Middle frontal gyrus (tissue), 1 donor: ENCODE measurements around the gene PRDM2.

Experiments
- DNase-seq: peaks from one replicate; pipeline ENCODE4 v3.0.0-alpha.2; 2015; ENCODE audit warnings: low spot score; ENCODE audit errors: extremely low spot score

PRDM2 gene

DNA sequence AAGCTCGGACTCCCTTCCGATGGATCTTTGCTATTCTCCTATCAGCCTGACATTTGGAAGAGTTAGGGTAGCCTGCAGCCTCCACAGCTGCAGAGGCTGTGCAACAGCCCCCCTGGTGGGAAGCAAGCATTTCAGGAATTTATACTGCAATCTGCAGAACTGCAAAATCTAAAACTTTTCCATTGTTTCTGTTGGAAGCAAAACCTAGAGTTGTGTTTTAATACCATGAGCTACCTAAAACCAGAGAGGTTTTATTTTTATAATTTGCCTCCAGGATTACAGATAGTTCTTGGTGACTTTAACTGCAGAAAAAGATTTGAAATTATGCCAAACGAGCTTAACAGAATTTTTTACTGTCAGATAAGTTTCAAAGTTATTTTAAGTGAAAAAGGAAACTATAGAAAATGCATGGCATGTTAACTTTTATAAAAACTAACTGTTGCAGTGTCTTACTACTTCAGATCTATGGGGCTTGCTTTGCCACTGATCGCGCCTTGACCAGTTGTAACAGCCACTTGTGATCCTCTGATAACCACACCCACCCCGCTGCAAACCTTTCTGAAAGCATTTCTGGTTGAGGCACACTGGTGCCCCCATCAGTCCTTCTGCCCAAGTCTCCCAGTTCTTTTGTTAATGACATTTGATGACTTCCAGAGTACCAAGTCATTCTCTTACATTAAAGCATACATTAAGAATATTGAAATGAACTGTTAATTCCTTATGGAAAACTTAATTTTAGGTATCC, 64.8 kb downstream of the PRDM2 start:
- DNase-seq, result no peak

- no peak for DNase-seq
Observed at GRCh38 chr1:13766592-13767564, 66.9 kb downstream of the PRDM2 start.

GRCh38 chr1:13769212-13769611, 69.2 kb downstream of the PRDM2 start:
- DNase-seq, result no peak

- no peak for DNase-seq
Observed at GRCh38 chr1:13769830-13770229, 69.8 kb downstream of the PRDM2 start.

- DNase-seq, result no peak
Observed at GRCh38 chr1:13770743-13771142, 70.8 kb downstream of the PRDM2 start.

DNA sequence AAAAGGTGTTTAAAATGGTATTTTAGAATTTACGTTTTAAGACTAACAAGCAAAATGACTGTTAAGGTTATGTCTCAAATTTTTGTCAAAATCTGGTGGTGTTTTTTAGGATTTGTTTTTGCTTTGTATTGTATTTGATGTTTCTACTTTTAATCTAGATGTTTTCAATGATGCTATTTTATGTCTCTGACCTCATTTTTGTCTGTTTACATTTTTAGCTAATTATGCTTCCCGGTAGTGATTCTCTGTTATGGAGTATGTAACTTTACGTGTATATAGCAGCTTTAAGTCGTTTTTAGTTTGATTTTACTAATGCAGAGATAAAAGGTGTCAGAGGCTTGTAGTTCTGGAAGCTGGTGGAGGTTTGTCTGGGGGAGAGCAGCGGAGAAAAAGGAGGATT, 71.8 kb downstream of the PRDM2 start:
- no peak for DNase-seq

DNA sequence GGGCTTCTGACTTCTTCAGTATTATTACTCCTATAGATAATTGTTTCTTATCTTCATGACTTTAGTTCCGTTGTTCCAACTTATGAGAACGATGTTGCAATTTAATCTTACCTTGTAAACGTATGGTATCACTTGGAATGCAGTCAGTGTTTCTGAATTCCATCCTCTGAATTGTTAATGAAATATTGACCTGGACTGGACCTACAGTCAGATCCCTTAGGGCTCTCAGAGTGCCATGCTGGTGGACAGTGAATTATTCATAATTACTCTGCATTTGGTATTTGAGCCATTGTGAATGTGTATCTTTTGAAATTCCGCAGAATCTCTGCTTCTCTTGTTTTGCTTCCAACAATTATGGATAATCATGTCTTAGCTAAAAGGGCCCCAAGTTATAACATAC, 72.3 kb downstream of the PRDM2 start:
- no peak for DNase-seq

- DNase-seq, result no peak
Observed at GRCh38 chr1:13774121-13774520, 74.1 kb downstream of the PRDM2 start.

GRCh38 chr1:13775459-13775858, 75.5 kb downstream of the PRDM2 start:
- no peak for DNase-seq

DNA sequence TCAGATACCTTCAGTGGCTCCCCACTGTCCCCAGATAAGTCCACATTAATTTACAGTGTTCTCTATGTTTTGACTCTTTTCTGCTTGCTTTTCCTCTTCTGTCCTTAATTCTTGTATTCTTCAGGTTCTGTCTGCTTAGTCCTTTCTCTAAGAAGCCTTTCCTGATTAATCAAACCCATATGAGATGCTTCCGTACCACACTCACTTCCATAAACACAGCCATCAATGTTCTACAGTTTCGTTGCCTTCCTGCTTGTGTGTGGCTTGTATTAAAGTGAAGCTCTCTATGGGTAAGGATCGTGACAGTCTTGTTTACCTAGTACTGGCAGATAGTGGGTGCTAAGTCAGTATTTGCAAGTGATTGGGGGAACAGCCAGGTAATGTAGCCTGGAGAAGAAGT, 75.9 kb downstream of the PRDM2 start:
- DNase-seq, result no peak

GRCh38 chr1:13778431-13778830, 78.4 kb downstream of the PRDM2 start:
- DNase-seq, result no peak

DNA sequence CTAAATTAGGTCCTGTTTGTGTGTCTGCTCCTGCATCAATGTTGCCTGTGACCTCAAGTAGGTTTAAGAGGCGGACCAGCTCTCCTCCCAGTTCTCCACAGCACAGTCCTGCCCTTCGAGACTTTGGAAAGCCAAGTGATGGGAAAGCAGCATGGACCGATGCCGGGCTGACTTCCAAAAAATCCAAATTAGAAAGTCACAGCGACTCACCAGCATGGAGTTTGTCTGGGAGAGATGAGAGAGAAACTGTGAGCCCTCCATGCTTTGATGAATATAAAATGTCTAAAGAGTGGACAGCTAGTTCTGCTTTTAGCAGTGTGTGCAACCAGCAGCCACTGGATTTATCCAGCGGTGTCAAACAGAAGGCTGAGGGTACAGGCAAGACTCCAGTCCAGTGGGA, 79.9 kb downstream of the PRDM2 start:
- no peak for DNase-seq

GRCh38 chr1:13780780-13781179, 80.8 kb downstream of the PRDM2 start:
- no peak for DNase-seq

GRCh38 chr1:13781228-13781627, 81.2 kb downstream of the PRDM2 start:
- DNase-seq, result no peak

DNA sequence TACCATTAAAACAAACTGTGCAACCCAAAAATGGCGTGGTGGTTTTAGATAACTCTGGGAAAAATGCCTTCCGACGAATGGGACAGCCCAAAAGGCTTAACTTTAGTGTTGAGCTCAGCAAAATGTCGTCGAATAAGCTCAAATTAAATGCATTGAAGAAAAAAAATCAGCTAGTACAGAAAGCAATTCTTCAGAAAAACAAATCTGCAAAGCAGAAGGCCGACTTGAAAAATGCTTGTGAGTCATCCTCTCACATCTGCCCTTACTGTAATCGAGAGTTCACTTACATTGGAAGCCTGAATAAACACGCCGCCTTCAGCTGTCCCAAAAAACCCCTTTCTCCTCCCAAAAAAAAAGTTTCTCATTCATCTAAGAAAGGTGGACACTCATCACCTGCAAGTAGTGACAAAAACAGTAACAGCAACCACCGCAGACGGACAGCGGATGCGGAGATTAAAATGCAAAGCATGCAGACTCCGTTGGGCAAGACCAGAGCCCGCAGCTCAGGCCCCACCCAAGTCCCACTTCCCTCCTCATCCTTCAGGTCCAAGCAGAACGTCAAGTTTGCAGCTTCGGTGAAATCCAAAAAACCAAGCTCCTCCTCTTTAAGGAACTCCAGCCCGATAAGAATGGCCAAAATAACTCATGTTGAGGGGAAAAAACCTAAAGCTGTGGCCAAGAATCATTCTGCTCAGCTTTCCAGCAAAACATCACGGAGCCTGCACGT, 82.1 kb downstream of the PRDM2 start:
- no peak for DNase-seq

DNA sequence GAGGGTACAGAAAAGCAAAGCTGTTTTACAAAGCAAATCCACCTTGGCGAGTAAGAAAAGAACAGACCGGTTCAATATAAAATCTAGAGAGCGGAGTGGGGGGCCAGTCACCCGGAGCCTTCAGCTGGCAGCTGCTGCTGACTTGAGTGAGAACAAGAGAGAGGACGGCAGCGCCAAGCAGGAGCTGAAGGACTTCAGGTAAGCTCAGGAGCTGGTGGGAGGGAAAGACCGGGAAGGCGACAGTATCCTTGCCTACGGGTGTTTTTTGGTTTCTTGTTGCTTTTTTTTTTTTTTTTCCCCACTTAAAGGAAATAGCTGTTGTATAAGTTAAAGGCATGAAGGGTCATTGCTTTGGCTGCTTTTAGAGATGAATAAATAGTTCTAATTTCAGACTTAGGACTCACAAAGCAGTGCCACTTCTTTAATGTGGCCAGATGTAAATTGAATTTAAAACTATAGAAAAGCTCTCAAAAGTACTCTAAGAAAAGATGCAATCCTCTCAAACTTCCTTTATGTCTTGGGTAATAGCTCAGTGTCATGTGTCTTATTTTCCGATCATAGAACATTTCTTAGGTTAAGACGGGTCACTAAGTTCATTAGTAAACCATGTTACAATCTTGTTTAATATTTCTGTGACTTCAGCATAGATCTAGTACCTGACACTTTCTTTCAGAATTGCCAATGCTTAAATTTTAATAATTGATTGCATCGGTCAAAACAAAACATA, 82.8 kb downstream of the PRDM2 start:
- no peak for DNase-seq

- no peak for DNase-seq
Observed at GRCh38 chr1:13783551-13783950, 83.6 kb downstream of the PRDM2 start.

DNA sequence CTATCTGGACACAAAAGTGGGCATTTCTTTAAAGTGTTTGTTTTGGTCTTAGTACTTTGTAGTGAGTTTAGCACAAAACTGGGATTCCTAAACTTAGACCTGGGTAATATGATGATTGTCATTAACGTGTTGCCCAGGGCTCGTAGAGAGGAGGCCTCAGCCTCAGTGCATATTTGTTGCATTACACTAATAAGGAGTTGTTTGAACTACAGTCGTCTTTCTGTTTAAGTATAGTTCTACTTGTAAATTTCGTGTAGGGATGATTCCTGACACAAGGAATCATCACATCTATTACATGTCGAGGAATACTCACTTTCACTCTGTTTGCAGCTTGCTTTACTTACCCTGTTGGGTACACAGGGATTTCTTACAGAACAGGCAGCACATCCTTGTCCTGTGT, 85.0 kb downstream of the PRDM2 start:
- no peak for DNase-seq

- no peak for DNase-seq
Observed at GRCh38 chr1:13786541-13786940, 86.6 kb downstream of the PRDM2 start.

DNA sequence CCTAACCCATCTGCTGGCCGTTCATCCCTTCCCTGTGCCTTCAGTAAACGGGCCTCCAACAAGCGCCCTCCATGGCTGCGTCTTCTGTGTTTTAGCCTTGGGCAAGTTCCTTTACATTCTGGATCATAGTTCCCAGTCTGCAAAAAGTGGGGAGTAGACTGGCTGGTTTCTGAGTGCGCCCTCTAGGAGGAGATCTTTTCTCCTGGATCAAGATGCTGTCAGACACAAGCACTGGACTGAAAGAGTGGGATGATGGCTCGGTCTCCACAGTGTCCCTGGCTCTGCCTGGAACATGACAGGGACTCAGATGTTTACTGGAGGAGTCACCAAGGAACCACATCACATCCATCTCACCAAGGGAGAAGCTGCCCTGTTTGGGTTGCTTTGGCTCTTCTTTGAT, 88.8 kb downstream of the PRDM2 start:
- no peak for DNase-seq
